K562 (cell line): ENCODE measurements around the gene PTGR1. TPM values are rescaled to one million over a fixed set of nuclear protein-coding genes. Genes with fewer than 3 reads are reported as not detected.

Experiments
- ATAC-seq: fragments of 200-7000 bp; cut with Tn5 transposase; 3 replicates; pipeline ENCODE4 v1.9.1; 2020; ENCODE audit warnings: moderate library complexity
- BruUV-seq: library from RNA; stranded (reverse); fragments of 400-500 nt; replicated peaks from 2 replicates; lab custom pipeline; 2021; lab: Mats Ljungman, UMichigan
- CTCF ChIA-PET: fragments of 300-600 bp; formaldehyde crosslinking; extraction: SDS; loops from one replicate; lab custom pipeline; 2021; ENCODE audit warnings: low intra/inter-chr PET ratio; lab: Yijun Ruan, JAX
- POLR2A ChIA-PET: fragments of 300-600, 350-650 bp; sonication (Branson Sonifier 250); formaldehyde crosslinking; extraction: SDS; loops from one replicate; lab custom pipeline; 2021; ENCODE audit warnings: antibody characterized with exemption, inconsistent platforms; lab: Yijun Ruan, JAX
- DNase-seq, 4 experiments: peaks; one replicate each; pipeline versions ENCODE4 v3.0.0 to v3.0.0-alpha.2; 2011 to 2018; ENCODE audit warnings: low spot score in 3 of 4, mixed read lengths in 3 of 4; ENCODE audit errors: extremely low read depth in 1 of 4
- FAIRE-seq: peaks from 2 replicates; lab custom pipeline; 2011; peaks lifted over from hg19 to GRCh38; lab: Jason Lieb, UNC
- H2AFZ ChIP-seq: 2 replicates; pipeline ENCODE4 v1.6.0; 2011; ENCODE audit warnings: low read depth, low read length, control low read depth, inconsistent platforms
- H3K27ac ChIP-seq: fragments of 200-600 bp; 3 replicates; pipeline ENCODE4 v1.8.0; 2011; ENCODE audit warnings: low read depth, mild to moderate bottlenecking, control low read depth, inconsistent platforms, low read length, moderate library complexity, mixed read lengths; ENCODE audit errors: extremely low read depth
- H3K27me3 ChIP-seq, 2 experiments: fragments of 300-600 bp in 1 of 2; 2 replicates in 1 of 2; 3 replicates in 1 of 2; pipeline versions ENCODE4 v1.6.0 to v1.8.0; 2011; ENCODE audit warnings: inconsistent platforms in 2 of 2, low read length in 2 of 2, mild to moderate bottlenecking in 1 of 2, mixed read lengths in 1 of 2, moderate library complexity in 1 of 2; ENCODE audit not compliant: control insufficient read depth in 2 of 2, insufficient read depth in 2 of 2
- H3K36me3 ChIP-seq: fragments of 300-600 bp; 3 replicates; pipeline ENCODE4 v1.8.0; 2011; ENCODE audit warnings: mild to moderate bottlenecking, low read length, inconsistent platforms; ENCODE audit not compliant: control insufficient read depth, insufficient read depth
- H3K4me1 ChIP-seq, 2 experiments: fragments of 200-600 bp in 1 of 2; replicated peaks in 1 of 2; 2 replicates in 1 of 2; 3 replicates in 1 of 2; pipeline versions ENCODE4 v1.5.1 to v1.8.0; 2011; ENCODE audit warnings: inconsistent platforms in 2 of 2, low read length in 2 of 2, mild to moderate bottlenecking in 1 of 2, mixed read lengths in 1 of 2, moderate library complexity in 1 of 2; ENCODE audit not compliant: control insufficient read depth in 2 of 2, insufficient read depth in 2 of 2
- H3K4me2 ChIP-seq: 2 replicates; pipeline ENCODE4 v1.6.1; 2011; ENCODE audit warnings: low read length, control low read depth, inconsistent platforms, mixed read lengths; ENCODE audit not compliant: insufficient read depth
- H3K4me3 ChIP-seq: fragments of 200-600 bp; sonication (generic), shearing (Covaris generic); 2 replicates; pipeline ENCODE4 v1.5.1; 2016; ENCODE audit warnings: control low read depth, inconsistent platforms
- H3K79me2 ChIP-seq: fragments of 200-600 bp; 3 replicates; pipeline ENCODE4 v1.8.0; 2011; ENCODE audit warnings: low read length, inconsistent platforms; ENCODE audit not compliant: control insufficient read depth, insufficient read depth
- H3K9ac ChIP-seq, 2 experiments: 2 replicates each; pipeline versions ENCODE4 v1.6.0 to v1.6.1; 2011; ENCODE audit warnings: low read depth in 2 of 2, low read length in 2 of 2, control low read depth in 1 of 2, inconsistent platforms in 1 of 2, mild to moderate bottlenecking in 1 of 2, mixed read lengths in 1 of 2; ENCODE audit not compliant: insufficient read depth in 1 of 2
- H3K9me1 ChIP-seq: one replicate; pipeline ENCODE4 v1.6.0; 2011; ENCODE audit warnings: inconsistent platforms, mild to moderate bottlenecking, low read length, moderate library complexity; ENCODE audit not compliant: control insufficient read depth, insufficient read depth
- H3K9me3 ChIP-seq: replicated peaks from 2 replicates; pipeline ENCODE4 v1.5.1; 2011; ENCODE audit warnings: low read depth, low read length, inconsistent platforms; ENCODE audit not compliant: control insufficient read depth, insufficient read depth
- H4K20me1 ChIP-seq: replicated peaks from 2 replicates; pipeline ENCODE4 v1.6.1; 2011; ENCODE audit warnings: low read length, inconsistent platforms, mixed read lengths; ENCODE audit not compliant: control insufficient read depth, insufficient read depth
- HOMEZ ChIP-seq: fragments of 250-450 bp; sonication (Bioruptor Pico); IDR thresholded peaks from 2 replicates; pipeline ENCODE4 v1.4.0; 2020; ENCODE audit warnings: mild to moderate bottlenecking, moderate library complexity
- NFIC ChIP-seq: fragments of 450-650 bp; IDR thresholded peaks from 2 replicates; pipeline ENCODE4 v1.6.1; 2017; ENCODE audit warnings: mild to moderate bottlenecking, inconsistent platforms
- RNF2 ChIP-seq: sonication (generic); IDR thresholded peaks from 2 replicates; pipeline ENCODE4 v1.6.1; 2016
- STAT5A ChIP-seq: IDR thresholded peaks from 2 replicates; pipeline ENCODE4 v1.6.1; 2012; ENCODE audit warnings: low read length, inconsistent platforms, borderline replicate concordance
- TSHZ1 ChIP-seq: fragments of 250-450 bp; sonication (Bioruptor Pico); IDR thresholded peaks from 2 replicates; pipeline ENCODE4 v1.4.0; 2020; ENCODE audit warnings: mild to moderate bottlenecking, moderate library complexity
- ZNF780A ChIP-seq: fragments of 250-450 bp; sonication (Bioruptor Pico); IDR thresholded peaks from 2 replicates; pipeline ENCODE4 v1.5.0; 2021; ENCODE audit warnings: mild to moderate bottlenecking
- WGBS: fragments of 100-300 bp; shearing (Covaris generic); methylation state at CpG from one replicate; pipeline ENCODE4 v1.1.6; 2016; ENCODE audit warnings: low coverage, mixed read lengths; ENCODE audit not compliant: insufficient coverage; ENCODE audit errors: missing lambda C conversion rate; 5-methylcytosine and 5-hydroxymethylcytosine counted together
- in situ Hi-C: fragments of 300-500 bp; cut with MboI; formaldehyde crosslinking; loops from 4 replicates; pipeline ENCODE4 v1.15.0; 2018; ENCODE audit warnings: inconsistent platforms, mixed read lengths
- intact Hi-C: fragments of 100-400 bp; cut with micrococcal nuclease; formaldehyde crosslinking; loops from 2 replicates; pipeline ENCODE4 v1.14.2; 2022
- polyA plus RNA-seq, 8 experiments: library from polyadenylated mRNA; depleted of rRNA in 4 of 8; stranded (reverse) in 5 of 8; unstranded in 3 of 8; fragments of >200 nt; fragmentation: Nextera tagmentation in 2 of 8; fragmentation: Illumina TruSeq in 1 of 8; extraction: Ambion mirVana in 2 of 8; extraction: Trizol in 1 of 8; gene quantifications; 2 replicates each; pipeline versions ENCODE4 v1.2.1 to v1.2.3, GENCODE V29; 2011 to 2014; ENCODE audit warnings: inconsistent platforms in 1 of 8, missing spikeins in 1 of 8
- total RNA-seq, 7 experiments: library from RNA; depleted of rRNA in 6 of 7; stranded (reverse); fragments of >200 nt in 6 of 7; fragmentation: Illumina TruSeq in 2 of 7; extraction: Trizol in 2 of 7; gene quantifications; 2 replicates each; pipeline versions ENCODE4 v1.2.1 to v1.2.3, GENCODE V29; 2011 to 2021; ENCODE audit warnings: low replicate concordance in 1 of 7

The PTGR1 gene
- total and polyA plus RNA-seq, 9 of the 15 experiments (the other 6 are each of a cell fraction or from before 2014, with no cell fraction given), result 0.22 TPM; not detected in 8

- H3K9me3 ChIP-seq, result no peaks in the 10 kb centered on the region
- CTCF ChIA-PET, result interaction anchor here (0.6 kb wide), 1 partner anchor 24 kb away, joined by 4 read pairs; no protein-coding TSS in a partner anchor
Measured at GRCh38 chr9:111613436-111614040, 14.1 kb upstream of the PTGR1 start.

More at GRCh38 chr9:111613436-111614040, 14.1 kb upstream of the PTGR1 start:
- Histone ChIP-seq H3K27ac (no peak overlapping the region), H3K36me3 (no peaks in the 10 kb centered on the region), H4K20me1 (no peaks in the 10 kb centered on the region), H3K79me2 (no peaks in the 10 kb centered on the region), H3K27me3 (peaks cover 44 to 49% of the 10 kb centered on the region in 2 experiments), H3K4me3 (no peak overlapping the region), H2AFZ (no peak overlapping the region), H3K4me1 (no peaks in the 10 kb centered on the region)
- in situ Hi-C loops, result no loop called here
- no peak for ATAC-seq
- TF ChIP-seq RNF2 (no peak), HOMEZ (CRISPR knock-in tag) (no peak), STAT5A (no peak), ZNF780A (CRISPR knock-in tag) (no peak), NFIC (peak; percentile 46; the same call in 1 of the 2 replicates), TSHZ1 (CRISPR knock-in tag) (no peak)
- TF ChIP-seq, all 486 proteins: peak for 1
- WGBS, result 3% methylated on average over 4 of the region's 4 CpGs
- Histone ChIP-seq H3K9me1 (no peaks in the 10 kb centered on the region), H3K4me2 (no peak overlapping the region), H3K9ac (no peak overlapping the region)
- DNase-seq (no peak), FAIRE-seq (no peak)
- intact Hi-C loops, result no loop called here
- BruUV-seq, result no TSS peak
- POLR2A ChIA-PET, result interaction anchor here (0.6 to 0.8 kb wide), 3 partner anchors 12 to 754 kb away, joined by 3 to 4 read pairs (median 4); partner anchors contain the start of gene DNAJC25
